ENCODE results near the gene GBX2.

Gene GBX2

GRCh38 chr2:236120141-236120601, 48.0 kb downstream of the GBX2 start:
- Histone ChIP-seq H3K4me1 (ENCODE audit: insufficient read depth, low read length) (peaks cover 8% of the 10 kb centered on the region; the same call in 1 of the 2 replicates), H3K27me3 (ENCODE audit: insufficient read depth, low read length) (peaks cover 50% of the 10 kb centered on the region), H3K4me3 (ENCODE audit: low read length) (no peak overlapping the region), H3K9ac (ENCODE audit: low read depth, low read length) (no peak overlapping the region), H3K27ac (ENCODE audit: low read length) (no peak overlapping the region), H3K36me3 (ENCODE audit: insufficient read depth, low read depth, low read length) (peaks cover 9% of the 10 kb centered on the region; the same call in 1 of the 2 replicates), H3K9me3 (ENCODE audit: insufficient read depth, low read depth, low read length) (no peaks in the 10 kb centered on the region)

GRCh38 chr2:236119476-236119875, 48.7 kb downstream of the GBX2 start:
- no peak overlapping the region for H3K27ac ChIP-seq (ENCODE audit: low read length)
- no peak overlapping the region for H3K9ac ChIP-seq (ENCODE audit: low read depth, low read length)
- peaks cover 8% of the 10 kb centered on the region; the same call in 1 of the 2 replicates for H3K4me1 ChIP-seq (ENCODE audit: insufficient read depth, low read length)
- H3K36me3 ChIP-seq (ENCODE audit: insufficient read depth, low read depth, low read length), result peaks cover 3% of the 10 kb centered on the region; the same call in 1 of the 2 replicates
- H3K9me3 ChIP-seq (ENCODE audit: insufficient read depth, low read depth, low read length), result no peaks in the 10 kb centered on the region
- no peak overlapping the region for H3K4me3 ChIP-seq (ENCODE audit: low read length)
- peaks cover 52% of the 10 kb centered on the region for H3K27me3 ChIP-seq (ENCODE audit: insufficient read depth, low read length)

GRCh38 chr2:236119003-236119402, 49.2 kb downstream of the GBX2 start:
- Histone ChIP-seq H3K9me3 (ENCODE audit: insufficient read depth, low read depth, low read length) (no peaks in the 10 kb centered on the region), H3K4me1 (ENCODE audit: insufficient read depth, low read length) (peaks cover 8% of the 10 kb centered on the region; the same call in 1 of the 2 replicates), H3K36me3 (ENCODE audit: insufficient read depth, low read depth, low read length) (no peaks in the 10 kb centered on the region), H3K4me3 (ENCODE audit: low read length) (no peak overlapping the region), H3K9ac (ENCODE audit: low read depth, low read length) (no peak overlapping the region), H3K27ac (ENCODE audit: low read length) (no peak overlapping the region), H3K27me3 (ENCODE audit: insufficient read depth, low read length) (peaks cover 52% of the 10 kb centered on the region)

GRCh38 chr2:236117861-236118269, 50.3 kb downstream of the GBX2 start:
- peaks cover 52% of the 10 kb centered on the region for H3K27me3 ChIP-seq (ENCODE audit: insufficient read depth, low read length)
- H3K27ac ChIP-seq (ENCODE audit: low read length), result no peak overlapping the region
- no peak overlapping the region for H3K9ac ChIP-seq (ENCODE audit: low read depth, low read length)

GRCh38 chr2:236117401-236117800, 50.8 kb downstream of the GBX2 start:
- peaks cover 8% of the 10 kb centered on the region; the same call in 1 of the 2 replicates for H3K4me1 ChIP-seq (ENCODE audit: insufficient read depth, low read length)
- no peak overlapping the region for H3K4me3 ChIP-seq (ENCODE audit: low read length)
- H3K27ac ChIP-seq (ENCODE audit: low read length), result no peak overlapping the region
- H3K27me3 ChIP-seq (ENCODE audit: insufficient read depth, low read length), result peaks cover 52% of the 10 kb centered on the region
- no peaks in the 10 kb centered on the region for H3K9me3 ChIP-seq (ENCODE audit: insufficient read depth, low read depth, low read length)
- H3K36me3 ChIP-seq (ENCODE audit: insufficient read depth, low read depth, low read length), result no peaks in the 10 kb centered on the region
- no peak overlapping the region for H3K9ac ChIP-seq (ENCODE audit: low read depth, low read length)

More at GRCh38 chr2:236117861-236118269, 50.3 kb downstream of the GBX2 start:
- peaks cover 8% of the 10 kb centered on the region; the same call in 1 of the 2 replicates for H3K4me1 ChIP-seq (ENCODE audit: insufficient read depth, low read length)
- H3K9me3 ChIP-seq (ENCODE audit: insufficient read depth, low read depth, low read length), result no peaks in the 10 kb centered on the region
- no peak overlapping the region for H3K4me3 ChIP-seq (ENCODE audit: low read length)
- no peaks in the 10 kb centered on the region for H3K36me3 ChIP-seq (ENCODE audit: insufficient read depth, low read depth, low read length)

Measured in iPS-20b (cell line).